NCI-H510A (cell line): ENCODE measurements around the gene OSBPL7.
A peak's percentile ranks its signal among the peaks of the same experiment; 100 is the strongest.

ENCODE experiments used
- DNase-seq: peaks from one replicate; lab custom pipeline; 2025; lab: John Stamatoyannopoulos, UW

The OSBPL7 gene

GRCh38 chr17:47847341-47848197, 26.0 kb upstream of the OSBPL7 start:
- no peak for DNase-seq

GRCh38 chr17:47846716-47847340, 25.2 kb upstream of the OSBPL7 start:
- DNase-seq, result no peak

GRCh38 chr17:47845716-47846075, 24.1 kb upstream of the OSBPL7 start:
- no peak for DNase-seq

GRCh38 chr17:47844814-47845715, 23.5 kb upstream of the OSBPL7 start:
- no peak for DNase-seq

- no peak for DNase-seq
Measured at GRCh38 chr17:47844227-47844626, 22.6 kb upstream of the OSBPL7 start.

GRCh38 chr17:47843391-47843730, 21.8 kb upstream of the OSBPL7 start:
- no peak for DNase-seq

GRCh38 chr17:47841488-47842291, 20.1 kb upstream of the OSBPL7 start:
- DNase-seq, result no peak

- DNase-seq, result peak; percentile 91
Measured at GRCh38 chr17:47840742-47841487, 19.3 kb upstream of the OSBPL7 start, which contains the start of gene SCRN2. TSS of gene SCRN2 (minus strand) at chr17:47841273. CDS start at chr17:47840843, 430 bp downstream.

- DNase-seq, result peak; percentile 34
Measured at GRCh38 chr17:47840001-47840741, 18.6 kb upstream of the OSBPL7 start.

- DNase-seq, result no peak
Measured at GRCh38 chr17:47839071-47839470, 17.5 kb upstream of the OSBPL7 start.

- DNase-seq, result no peak
Measured at GRCh38 chr17:47838636-47839035, 17.0 kb upstream of the OSBPL7 start.

GRCh38 chr17:47837401-47838039, 15.9 kb upstream of the OSBPL7 start:
- DNase-seq, result no peak

GRCh38 chr17:47836601-47837000, 15.0 kb upstream of the OSBPL7 start:
- no peak for DNase-seq

- DNase-seq, result no peak
Measured at GRCh38 chr17:47834756-47835155, 13.2 kb upstream of the OSBPL7 start.

- DNase-seq, result no peak
Measured at GRCh38 chr17:47831934-47832327, 10.3 kb upstream of the OSBPL7 start.

GRCh38 chr17:47831003-47831933, 9.7 kb upstream of the OSBPL7 start, which contains the start of the genes LRRC46 and MRPL10:
TSS of gene LRRC46 (plus strand) at chr17:47831670. CDS start at chr17:47831990, 320 bp downstream.
TSS of gene MRPL10 (minus strand) at chr17:47831541. CDS start at chr17:47831511, 30 bp downstream.
- peak; percentile 96 for DNase-seq

GRCh38 chr17:47830396-47831002, 8.9 kb upstream of the OSBPL7 start:
- DNase-seq, result no peak

GRCh38 chr17:47829870-47830269, 8.3 kb upstream of the OSBPL7 start:
- DNase-seq, result no peak
